ENCODE data around the gene ASGR2.
"Not testable (repeated sequence)": the region's sequence is repeated elsewhere in the genome, so short reads cannot be mapped to it uniquely, and the experiment has no call there.

The ASGR2 gene, protein sequence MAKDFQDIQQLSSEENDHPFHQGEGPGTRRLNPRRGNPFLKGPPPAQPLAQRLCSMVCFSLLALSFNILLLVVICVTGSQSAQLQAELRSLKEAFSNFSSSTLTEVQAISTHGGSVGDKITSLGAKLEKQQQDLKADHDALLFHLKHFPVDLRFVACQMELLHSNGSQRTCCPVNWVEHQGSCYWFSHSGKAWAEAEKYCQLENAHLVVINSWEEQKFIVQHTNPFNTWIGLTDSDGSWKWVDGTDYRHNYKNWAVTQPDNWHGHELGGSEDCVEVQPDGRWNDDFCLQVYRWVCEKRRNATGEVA

DNA sequence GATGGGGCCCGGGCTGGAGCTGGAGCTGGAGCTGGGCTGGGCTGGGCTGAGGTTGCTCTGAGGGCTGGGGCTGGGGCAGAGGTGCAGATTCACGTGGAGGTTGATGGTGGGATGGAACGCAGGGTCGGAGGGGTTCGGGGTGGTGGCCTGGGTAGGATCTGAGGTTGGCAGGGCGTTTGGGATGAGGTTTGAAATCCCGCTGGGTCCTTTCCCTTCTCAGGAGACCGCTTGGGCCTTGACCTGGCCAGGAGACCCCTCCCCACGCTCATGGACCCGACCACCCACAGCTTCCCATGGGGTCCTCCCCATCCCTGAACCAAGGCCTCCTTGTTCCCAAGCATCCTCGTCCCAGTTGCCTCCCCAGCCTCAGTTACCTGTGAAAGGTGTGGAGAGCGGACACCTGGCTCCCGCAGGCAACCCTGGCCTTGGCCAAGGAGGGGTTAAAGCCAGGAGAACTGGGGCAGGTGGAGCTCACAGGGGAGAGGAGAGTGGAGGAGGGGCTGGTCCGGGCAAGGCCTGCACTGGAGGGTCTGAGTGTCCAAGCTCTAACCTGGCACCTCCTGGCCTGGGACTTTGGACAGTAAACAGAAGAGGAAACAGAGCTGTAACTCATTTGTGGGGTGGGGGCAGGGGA, at the start of gene ASGR2:
ASGR2 (minus strand) TSS at position 582 of the 634 bp plus-strand sequence. CDS start 582 bp downstream, outside the sequence.
- DNase-seq (ENCODE audit: low read depth in 2 of 2) = no peak

DNA sequence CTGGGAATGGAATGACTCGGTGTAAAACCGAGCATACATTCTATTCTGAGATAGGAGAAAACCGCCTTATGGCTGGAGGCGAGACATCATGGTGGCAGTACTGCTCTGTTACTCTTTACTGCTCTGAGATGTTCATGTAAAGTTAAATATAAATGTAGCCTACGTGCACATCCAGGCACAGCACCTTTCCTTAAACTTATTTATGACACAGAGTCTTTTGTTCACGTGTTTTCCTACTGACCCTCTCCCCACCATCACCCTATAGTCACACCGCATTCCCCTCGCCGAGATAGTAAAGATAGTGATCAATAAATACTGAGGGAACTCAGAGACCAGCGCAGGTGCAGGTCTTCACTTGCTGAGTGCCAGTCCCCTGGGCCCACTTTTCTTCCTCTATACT, 44.9 kb upstream of the ASGR2 start:
- DNase-seq (ENCODE audit: low read depth in 2 of 2) = not testable (repeated sequence)

DNA sequence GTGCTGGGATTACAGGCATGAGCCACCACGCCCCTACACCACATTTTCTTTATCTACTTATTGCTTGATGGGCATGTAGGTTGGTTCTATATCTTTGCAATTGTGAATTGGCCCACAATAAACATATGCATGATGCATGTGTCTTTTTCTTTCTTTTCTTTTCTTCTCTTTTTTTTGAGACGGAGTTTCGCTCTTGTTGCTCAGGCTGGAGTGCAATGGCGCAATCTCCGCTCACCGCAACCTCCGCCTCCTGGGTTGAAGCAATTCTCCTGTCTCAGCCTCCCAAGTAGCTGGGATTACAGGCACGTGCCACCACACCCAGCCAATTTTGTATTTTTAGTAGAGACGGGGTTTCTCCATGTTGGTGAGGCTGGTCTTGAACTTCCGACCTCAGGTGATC, 43.8 kb upstream of the ASGR2 start:
- DNase-seq (ENCODE audit: low read depth in 2 of 2) = not testable (repeated sequence)

DNA sequence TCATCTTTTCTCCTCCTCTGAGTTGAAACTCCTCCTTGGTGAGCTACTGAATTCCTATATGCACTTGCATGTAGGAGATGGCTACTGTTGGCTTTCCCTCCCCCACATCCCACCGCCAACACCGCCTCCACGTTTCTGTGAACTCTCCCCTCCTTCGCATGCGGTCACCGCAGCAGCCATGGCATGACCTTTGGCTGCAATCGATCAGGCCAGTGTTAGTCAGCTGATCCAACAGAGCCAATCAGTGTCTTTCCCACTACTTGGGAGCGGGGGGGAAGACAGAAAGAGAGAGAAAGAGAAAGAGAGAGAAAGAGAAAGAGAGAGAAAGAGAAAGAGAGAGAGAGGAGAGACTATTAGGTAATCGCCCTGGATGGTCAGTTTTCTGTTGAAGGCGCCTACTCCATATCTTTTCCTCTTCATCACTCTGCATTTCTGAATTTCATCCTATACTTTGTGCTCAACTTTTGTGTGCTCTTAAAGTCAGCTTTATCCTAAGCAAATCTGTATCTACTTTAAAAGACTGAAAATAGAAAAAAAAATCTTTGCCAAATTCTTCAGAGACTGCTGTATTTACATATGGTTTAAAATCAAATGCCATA, 41.8 kb upstream of the ASGR2 start:
- DNase-seq (ENCODE audit: low read depth in 2 of 2) = no peak

DNA sequence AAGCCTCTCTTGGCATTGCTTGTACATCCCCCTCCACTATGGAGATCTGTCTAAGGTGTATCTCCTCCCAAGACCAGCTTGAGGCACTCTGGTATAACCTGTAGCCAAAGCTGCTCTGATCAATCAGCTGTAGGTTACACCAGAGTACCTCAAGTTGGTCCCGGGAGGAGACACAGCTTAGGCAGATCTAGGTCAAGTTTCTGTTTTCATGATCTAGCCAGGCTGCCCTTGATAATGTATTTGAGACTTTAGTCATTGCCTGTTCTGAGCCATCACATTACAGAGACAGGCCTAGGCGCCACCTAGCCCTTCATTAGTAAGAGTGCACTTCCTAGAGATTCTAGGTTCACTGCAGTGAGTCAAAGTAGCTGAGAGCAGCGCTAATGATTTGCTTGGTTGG, 33.1 kb upstream of the ASGR2 start:
- DNase-seq (ENCODE audit: low read depth in 2 of 2) = no peak

DNA sequence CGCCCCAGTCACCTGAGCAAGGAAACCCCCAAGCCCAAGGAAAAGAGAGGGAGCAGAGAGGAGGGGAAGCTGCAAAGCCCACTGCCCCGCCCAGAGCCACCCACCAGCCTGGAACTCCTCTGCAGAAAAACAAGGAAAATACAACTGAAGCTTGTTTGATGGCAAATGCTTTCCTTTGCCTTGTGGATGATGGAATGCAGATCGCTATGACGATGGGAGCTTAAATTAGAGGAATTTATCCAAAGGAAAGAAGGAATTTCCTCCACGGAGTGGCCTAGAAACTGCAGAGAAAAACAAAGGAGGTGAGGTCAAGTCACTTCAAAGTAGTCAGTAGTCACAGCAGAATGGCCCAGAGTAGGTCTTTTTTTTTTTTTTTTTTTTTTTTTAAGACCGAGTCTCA, 31.5 kb upstream of the ASGR2 start:
- no peak for DNase-seq (ENCODE audit: low read depth in 2 of 2)

DNA sequence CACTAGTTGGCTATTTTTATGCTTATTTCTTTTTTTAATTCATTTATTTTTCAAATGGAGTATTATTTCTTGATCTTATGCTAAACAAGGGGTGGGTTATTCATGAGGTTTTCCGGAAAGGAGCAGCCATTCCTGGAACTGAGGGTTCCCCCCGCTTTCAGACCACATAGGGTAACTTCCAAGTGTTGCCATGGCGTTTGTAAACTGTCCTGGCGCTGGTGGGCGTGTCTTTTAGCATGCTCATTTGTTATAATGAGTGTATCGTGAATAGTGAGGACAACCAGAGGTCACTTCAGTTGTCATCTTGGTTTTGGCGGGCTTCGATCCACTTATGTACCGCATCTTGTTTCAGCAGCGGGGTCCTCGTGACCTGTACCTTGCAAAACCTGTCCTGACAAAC, 29.6 kb upstream of the ASGR2 start:
- DNase-seq (ENCODE audit: low read depth in 2 of 2) = no peak

DNA sequence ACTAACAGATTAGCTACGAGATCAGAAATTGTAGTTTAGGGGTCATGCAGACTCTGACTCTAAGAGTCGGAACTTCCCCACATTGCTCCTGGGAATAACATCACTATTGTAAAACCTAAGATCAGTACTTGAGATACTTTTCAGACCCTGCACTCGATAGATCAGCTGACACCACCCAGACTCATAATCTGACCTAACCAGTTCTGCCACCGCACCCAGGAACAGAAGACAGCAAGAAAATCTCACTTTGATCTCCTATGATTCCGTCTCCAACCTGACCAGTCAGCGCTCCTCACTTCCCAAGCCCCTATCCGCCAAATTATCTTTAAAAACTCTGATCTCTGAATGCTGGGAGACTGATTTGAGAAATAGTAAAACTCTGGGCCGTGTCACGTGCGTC, 27.2 kb upstream of the ASGR2 start:
- no peak for DNase-seq (ENCODE audit: low read depth in 2 of 2)

DNA sequence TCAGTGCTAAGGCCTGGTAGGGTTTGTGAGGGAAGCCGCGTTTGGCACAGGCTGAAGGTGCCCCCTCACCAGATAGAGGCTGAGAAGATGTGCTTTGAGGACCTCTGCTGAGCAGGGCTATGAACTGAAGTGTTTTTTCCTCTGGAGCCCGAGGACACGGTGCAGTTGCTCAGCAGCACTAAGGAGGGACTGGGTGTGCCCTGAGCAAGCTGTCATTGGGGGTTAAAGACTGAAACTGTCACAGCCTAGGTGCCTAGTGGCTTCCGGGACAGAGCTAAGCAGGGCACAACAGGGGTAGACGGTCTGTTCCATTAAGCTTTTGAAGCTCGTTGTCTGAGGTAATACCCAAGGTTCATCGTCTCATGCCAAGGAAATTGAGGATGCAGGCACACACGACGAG, 24.8 kb upstream of the ASGR2 start:
- no peak for DNase-seq (ENCODE audit: low read depth in 2 of 2)

DNA sequence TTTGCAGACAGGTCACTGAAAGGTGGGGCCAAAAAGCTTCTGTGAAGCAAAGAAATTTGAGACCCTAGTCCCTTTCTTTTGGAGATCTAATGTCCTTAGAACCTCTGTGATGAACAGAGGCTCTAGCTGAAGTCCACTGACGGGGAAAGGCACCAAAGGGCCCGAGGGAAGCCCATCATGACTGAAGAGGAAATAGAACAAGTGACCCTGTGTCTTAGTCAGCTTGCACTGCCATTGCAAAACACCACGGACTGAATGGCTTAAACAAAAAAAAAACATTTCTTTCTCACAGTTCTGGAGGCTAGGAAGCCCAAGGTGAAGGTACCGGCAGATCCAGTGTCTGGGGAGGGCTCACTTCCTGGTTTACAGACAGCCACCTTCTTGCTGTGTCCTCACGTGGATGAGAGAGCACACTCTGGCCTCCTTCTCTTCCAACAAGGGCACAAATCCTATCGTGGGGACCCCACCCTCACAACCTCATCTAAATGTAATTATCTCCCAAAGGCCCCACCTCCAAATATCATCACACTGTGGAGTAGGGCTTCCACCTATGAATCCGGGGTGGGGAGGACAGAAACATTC, 24.3 kb upstream of the ASGR2 start:
- no peak for DNase-seq (ENCODE audit: low read depth in 2 of 2)

DNA sequence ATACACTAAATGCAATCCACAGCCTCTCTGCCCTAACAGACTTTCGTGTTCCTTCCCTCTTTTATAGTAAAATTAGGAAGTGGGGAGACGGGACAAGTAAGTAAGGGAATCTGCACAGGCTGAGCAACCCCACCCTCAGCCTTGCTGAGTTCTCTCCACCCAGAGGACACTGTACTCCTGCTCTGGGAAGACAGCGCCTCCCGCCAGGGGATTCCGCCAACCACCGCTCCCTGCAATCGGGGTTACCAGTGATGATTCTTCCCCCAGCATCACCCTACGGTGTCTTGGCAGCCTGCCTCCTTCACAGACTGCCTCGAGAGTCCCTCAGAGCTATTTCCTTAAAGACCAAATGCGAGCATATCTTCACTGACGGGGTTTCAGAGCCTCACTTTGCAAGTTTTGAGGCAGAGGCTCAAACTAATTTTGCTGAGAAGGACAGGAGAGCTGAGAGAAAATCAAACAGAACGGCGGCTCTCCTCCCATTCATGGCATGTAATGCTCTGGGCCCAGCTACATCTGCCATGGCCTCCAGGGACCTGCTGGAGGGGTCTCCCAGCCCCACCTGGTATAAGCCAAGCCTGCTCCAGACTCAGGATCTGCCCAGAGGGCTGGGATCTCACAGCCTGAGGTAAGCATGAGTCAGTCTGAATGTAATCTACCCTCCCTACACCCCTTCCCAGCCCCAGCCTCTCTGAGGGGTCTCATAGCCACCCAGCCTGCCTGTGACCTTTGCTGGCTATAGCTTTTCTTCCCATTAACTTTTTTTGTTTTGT, 22.7 kb upstream of the ASGR2 start:
- no peak for DNase-seq (ENCODE audit: low read depth in 2 of 2)

DNA sequence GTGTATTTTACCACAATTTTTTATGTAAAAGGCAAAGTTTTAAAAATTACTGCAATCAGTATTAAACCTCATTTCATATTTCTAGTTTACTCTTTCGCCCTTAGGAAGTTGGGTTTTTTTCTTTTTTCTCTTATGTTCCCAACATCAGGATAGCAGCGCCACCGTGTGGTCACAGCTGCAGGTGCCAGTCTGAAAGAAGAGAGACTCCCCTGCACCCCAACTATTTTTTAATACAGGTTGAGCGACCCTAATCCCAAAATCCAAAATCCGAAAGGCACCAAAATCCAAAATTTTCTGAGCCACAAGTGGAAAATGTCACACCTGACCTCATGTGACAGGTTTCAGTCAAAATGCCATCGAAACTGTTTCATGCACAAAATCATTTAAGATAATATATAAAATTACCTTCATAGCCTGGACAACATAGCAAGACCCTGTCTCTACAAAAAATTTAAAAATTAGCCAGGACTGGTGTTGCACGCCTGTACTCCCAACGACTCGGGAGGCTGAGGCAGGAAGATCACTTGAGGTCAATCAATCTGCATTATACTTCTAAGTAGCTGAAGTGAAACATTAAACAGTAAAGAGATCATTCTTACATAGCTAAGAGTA, 21.8 kb upstream of the ASGR2 start:
- peak; percentile 57 to 65 for DNase-seq (ENCODE audit: low read depth in 2 of 2)

DNA sequence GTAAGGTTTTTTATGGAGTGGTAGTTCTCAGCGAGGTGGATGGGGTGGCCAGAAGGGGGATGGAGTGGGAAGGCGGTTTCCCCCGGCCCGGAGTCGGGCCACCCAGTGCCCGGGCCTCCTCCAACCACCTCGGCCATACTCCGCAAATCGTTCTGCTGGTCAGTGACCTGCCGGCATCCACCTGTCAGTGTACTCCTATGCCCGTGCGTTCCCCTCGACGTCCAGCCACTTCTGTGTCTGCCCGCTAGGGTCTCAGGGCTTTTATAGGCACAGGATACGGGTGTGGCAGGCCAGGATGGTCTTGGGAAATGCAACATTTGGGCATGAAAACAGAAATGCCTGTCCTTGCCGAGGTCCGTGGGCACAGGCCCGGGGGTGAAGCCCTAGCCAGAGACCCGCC, 19.3 kb upstream of the ASGR2 start:
- DNase-seq (ENCODE audit: low read depth in 2 of 2) = no peak

DNA sequence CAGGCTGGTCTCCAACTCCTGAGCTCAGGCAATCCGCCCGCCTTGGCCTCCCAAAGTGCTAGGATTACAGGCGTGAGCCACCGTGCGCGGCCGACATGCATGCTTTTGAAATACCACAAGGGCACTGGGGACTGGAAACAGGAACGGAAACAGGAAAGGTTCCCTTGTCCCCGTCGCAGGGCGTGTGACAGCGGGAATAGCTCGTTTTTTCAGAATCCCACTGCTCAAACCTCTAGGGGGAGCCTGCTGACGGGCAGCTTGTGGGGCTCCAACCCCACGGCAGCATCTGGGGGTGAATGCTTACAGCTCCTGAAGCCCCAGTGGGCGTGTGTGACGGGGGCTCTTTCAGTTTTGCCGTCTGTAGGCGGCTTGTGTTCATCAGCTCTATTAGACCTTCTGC, 18.8 kb upstream of the ASGR2 start:
- DNase-seq (ENCODE audit: low read depth in 2 of 2) = peak in 1 of 2 donors; percentile 47

DNA sequence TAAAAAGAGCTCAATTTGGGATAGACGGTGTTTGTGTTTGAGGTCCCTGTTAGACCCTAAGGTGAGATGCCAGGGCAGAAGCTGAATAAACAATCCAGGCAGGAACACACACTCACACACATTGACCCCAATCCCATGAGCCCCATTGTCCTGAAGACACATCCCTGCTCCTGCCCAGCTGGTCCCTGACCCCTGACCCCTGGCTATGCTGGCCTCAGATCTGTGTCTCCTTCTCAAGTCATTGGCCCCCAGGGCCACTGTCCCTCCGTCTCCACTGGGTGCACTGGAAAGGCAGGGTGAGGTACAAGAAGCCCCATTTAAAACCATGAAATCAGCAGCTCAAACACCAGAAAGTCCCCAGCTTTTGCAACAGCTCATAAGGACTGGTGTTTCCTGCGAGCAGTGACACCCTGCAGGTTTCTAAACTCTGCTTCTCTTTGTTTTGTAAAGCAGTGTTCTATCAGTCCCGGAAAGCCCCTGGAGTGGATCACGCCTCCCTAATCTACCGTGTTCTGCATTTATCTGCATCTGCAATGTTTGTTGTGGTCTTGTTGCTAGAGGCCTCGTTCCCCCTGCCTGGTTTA, 18.0 kb upstream of the ASGR2 start:
- DNase-seq (ENCODE audit: low read depth in 2 of 2) = peak; percentile 16 to 41

DNA sequence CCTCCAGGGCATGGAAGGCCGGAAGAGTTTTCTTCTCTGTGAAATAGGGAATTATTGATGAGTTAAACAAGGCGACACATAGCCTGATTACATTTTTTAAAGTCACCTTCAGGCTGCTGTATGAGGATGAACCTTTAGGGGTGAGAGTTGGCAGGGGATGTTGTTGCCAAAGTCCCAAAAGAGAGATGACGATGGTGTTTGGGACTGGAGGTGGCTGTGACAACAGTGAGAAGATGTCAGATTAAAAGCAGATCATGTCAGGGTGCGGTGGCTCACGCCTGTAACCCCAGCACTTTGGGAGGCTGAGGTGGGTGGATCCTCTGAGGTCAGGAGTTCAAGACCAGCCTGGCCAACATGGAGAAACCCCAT, 16.8 kb upstream of the ASGR2 start:
- DNase-seq (ENCODE audit: low read depth in 2 of 2) = no peak

DNA sequence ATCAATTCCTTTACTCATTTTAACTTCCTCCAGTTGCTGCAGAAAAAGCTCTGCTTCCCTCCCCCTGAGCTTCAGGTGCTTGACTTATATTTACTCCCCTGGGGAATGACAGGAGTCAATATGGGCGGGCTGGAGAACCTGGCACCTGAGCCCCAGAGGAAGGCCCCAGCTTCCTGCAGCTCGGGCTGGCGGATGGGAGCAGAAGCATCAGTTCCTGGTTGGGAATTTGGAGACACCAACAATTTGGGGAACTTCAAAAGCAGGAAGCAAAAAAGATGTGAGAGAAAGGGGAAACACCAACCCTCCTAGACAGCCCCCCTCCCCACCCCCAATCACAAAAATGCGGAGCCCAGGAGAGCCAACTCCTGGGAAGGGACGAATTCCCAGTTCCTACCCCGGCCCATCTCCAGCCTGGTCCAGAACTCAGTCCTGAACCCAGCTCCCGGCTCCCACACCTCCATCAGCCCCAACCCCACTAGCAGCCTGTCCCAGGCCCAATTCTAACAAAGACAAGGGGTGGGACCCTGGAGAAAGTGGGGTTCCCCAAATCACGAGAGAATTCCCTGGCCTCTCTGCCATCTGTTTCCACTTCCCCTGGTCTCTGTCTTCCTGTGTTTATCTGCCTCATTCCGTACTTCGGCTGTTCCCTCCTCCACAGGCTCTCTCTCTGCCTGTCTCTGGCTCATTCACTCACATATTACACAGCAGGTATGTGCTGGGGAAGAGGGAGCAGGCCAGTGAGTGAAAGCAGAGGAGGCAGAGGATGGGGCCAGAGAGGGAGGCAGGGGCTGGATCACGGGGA, 16.2 kb upstream of the ASGR2 start:
- DNase-seq (ENCODE audit: low read depth in 2 of 2) = no peak

DNA sequence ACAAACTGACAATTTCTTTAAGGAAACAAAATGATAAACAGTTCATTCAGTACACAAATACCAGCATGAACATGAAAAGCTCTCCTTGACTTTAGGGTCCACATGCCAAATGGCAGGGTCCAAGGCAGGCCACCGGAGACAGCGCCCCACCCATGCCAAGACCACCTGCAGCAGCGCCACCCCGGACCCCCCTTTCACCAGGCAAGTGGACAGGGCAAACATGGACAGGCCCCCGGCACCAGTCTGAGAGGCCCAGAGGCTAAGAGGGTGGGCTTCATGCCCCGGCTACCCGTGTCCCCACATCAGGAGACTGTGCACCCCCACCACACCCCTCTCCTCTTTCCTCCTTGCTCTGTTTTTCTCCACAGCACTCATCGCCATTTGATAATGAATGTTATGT, 14.7 kb upstream of the ASGR2 start:
- no peak for DNase-seq (ENCODE audit: low read depth in 2 of 2)

DNA sequence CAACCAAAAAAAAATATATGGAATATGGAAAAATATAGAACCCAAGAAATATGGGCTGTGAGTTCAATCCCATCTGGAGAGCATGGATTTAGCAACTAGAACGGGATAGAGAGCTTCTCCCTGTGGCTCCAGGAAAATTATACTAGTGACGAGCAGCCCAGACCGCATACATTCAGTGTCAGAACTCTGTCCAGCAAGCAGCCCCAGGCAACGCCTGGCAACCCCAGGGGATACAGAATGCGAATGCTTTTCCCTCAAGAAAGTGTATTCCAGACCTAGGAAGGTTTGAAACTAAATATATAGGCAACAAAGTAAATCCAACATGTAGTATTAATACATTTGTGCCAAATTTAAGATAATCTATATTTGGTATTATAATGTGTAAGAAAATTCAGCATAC, 13.5 kb upstream of the ASGR2 start:
- no peak for DNase-seq (ENCODE audit: low read depth in 2 of 2)

DNA sequence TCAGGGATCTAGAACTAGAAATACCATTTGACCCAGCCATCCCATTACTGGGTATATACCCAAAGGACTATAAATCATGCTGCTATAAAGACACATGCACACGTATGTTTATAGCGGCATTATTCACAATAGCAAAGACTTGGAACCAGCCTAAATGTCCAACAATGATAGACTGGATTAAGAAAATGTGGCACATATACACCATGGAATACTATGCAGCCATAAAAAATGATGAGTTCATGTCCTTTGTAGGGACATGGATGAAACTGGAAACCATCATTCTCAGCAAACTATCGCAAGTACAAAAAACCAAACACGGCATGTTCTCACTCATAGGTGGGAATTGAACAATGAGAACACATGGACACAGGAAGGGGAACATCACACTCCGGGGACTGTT, 12.9 kb upstream of the ASGR2 start:
- DNase-seq (ENCODE audit: low read depth in 2 of 2) = not testable (repeated sequence)

DNA sequence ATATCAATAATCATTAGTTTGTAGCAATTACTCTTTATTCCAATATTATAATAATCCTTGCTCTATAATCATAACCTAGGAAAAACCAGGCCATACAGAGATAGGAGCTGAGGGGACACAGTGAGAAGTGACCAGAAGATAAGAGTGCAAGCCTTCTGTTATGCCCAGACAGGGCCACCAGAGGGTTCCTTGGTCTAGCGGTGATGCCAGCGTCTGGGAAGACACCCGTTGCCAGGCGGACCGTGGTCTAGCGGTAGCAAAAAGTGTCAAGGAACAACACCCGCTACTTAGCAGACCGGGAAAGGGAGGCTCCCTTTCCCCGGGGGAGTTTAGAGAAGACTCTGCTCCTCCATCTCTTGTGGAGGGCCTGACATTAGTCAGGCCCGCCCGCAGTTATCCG, 11.8 kb upstream of the ASGR2 start:
- not testable (repeated sequence) for DNase-seq (ENCODE audit: low read depth in 2 of 2)
